ENCODE data around the gene TMEM132D.

DNA sequence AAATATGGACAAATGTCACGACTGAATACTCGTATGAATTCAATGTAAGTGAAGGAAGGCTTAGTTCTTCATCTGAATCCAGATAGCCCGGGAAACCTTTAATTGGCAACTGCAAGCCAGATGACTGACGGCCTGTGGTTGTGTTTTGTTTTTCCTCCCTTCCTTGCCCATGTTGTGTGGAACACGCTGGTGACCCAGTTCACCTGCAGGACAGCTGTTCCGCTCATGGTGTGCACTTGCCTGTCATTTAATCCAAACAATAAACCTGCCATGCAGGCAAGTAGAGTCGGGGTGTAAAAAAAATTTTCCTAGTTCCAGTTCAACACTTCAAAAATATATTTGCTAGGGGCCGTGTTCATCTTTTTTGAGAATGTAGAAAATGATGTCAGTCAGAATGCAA is 88.0 kb downstream of the TMEM132D start:
- TF ChIP-seq, protein P1, sequence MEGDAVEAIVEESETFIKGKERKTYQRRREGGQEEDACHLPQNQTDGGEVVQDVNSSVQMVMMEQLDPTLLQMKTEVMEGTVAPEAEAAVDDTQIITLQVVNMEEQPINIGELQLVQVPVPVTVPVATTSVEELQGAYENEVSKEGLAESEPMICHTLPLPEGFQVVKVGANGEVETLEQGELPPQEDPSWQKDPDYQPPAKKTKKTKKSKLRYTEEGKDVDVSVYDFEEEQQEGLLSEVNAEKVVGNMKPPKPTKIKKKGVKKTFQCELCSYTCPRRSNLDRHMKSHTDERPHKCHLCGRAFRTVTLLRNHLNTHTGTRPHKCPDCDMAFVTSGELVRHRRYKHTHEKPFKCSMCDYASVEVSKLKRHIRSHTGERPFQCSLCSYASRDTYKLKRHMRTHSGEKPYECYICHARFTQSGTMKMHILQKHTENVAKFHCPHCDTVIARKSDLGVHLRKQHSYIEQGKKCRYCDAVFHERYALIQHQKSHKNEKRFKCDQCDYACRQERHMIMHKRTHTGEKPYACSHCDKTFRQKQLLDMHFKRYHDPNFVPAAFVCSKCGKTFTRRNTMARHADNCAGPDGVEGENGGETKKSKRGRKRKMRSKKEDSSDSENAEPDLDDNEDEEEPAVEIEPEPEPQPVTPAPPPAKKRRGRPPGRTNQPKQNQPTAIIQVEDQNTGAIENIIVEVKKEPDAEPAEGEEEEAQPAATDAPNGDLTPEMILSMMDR (IDR thresholded peaks at IDR 0.05): no peak
- no peak for TF ChIP-seq SIN3A (IDR thresholded peaks at IDR 0.05; ENCODE audit: borderline replicate concordance, insufficient read depth, low read depth, low read length)
- TF ChIP-seq, protein P2, sequence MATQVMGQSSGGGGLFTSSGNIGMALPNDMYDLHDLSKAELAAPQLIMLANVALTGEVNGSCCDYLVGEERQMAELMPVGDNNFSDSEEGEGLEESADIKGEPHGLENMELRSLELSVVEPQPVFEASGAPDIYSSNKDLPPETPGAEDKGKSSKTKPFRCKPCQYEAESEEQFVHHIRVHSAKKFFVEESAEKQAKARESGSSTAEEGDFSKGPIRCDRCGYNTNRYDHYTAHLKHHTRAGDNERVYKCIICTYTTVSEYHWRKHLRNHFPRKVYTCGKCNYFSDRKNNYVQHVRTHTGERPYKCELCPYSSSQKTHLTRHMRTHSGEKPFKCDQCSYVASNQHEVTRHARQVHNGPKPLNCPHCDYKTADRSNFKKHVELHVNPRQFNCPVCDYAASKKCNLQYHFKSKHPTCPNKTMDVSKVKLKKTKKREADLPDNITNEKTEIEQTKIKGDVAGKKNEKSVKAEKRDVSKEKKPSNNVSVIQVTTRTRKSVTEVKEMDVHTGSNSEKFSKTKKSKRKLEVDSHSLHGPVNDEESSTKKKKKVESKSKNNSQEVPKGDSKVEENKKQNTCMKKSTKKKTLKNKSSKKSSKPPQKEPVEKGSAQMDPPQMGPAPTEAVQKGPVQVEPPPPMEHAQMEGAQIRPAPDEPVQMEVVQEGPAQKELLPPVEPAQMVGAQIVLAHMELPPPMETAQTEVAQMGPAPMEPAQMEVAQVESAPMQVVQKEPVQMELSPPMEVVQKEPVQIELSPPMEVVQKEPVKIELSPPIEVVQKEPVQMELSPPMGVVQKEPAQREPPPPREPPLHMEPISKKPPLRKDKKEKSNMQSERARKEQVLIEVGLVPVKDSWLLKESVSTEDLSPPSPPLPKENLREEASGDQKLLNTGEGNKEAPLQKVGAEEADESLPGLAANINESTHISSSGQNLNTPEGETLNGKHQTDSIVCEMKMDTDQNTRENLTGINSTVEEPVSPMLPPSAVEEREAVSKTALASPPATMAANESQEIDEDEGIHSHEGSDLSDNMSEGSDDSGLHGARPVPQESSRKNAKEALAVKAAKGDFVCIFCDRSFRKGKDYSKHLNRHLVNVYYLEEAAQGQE (IDR thresholded peaks at IDR 0.05; ENCODE audit: insufficient read depth in 1 of 2, low read depth in 2 of 2, low read length in 1 of 2): no peak
